ENCODE results near the gene GALNT18.

Gene GALNT18

GRCh38 chr11:11335043-11335442, 286.8 kb downstream of the GALNT18 start:
- no peak for DNase-seq

- DNase-seq, result no peak
Observed at GRCh38 chr11:11334607-11335006, 287.2 kb downstream of the GALNT18 start.

GRCh38 chr11:11332141-11332710, 289.6 kb downstream of the GALNT18 start:
- DNase-seq, result no peak

GRCh38 chr11:11329062-11329806, 292.6 kb downstream of the GALNT18 start:
- DNase-seq, result no peak

- no peak for DNase-seq
Observed at GRCh38 chr11:11324090-11324489, 297.7 kb downstream of the GALNT18 start.

- DNase-seq, result no peak
Observed at GRCh38 chr11:11322101-11322500, 299.7 kb downstream of the GALNT18 start.

GRCh38 chr11:11320825-11321224, 301.0 kb downstream of the GALNT18 start:
- no peak for DNase-seq

- no peak for DNase-seq
Observed at GRCh38 chr11:11318961-11319360, 302.8 kb downstream of the GALNT18 start.

GRCh38 chr11:11318461-11318860, 303.3 kb downstream of the GALNT18 start:
- DNase-seq, result no peak

- DNase-seq, result no peak
Observed at GRCh38 chr11:11316651-11317230, 305.1 kb downstream of the GALNT18 start.

GRCh38 chr11:11313902-11314692, 307.7 kb downstream of the GALNT18 start:
- DNase-seq, result no peak

- no peak for DNase-seq
Observed at GRCh38 chr11:11313426-11313825, 308.4 kb downstream of the GALNT18 start.

GRCh38 chr11:11312738-11313137, 309.1 kb downstream of the GALNT18 start:
- DNase-seq, result no peak

GRCh38 chr11:11311169-11311568, 310.6 kb downstream of the GALNT18 start:
- DNase-seq, result no peak

- DNase-seq, result no peak
Observed at GRCh38 chr11:11309906-11310305, 311.9 kb downstream of the GALNT18 start.

GRCh38 chr11:11308249-11308648, 313.6 kb downstream of the GALNT18 start:
- DNase-seq, result no peak

- no peak for DNase-seq
Observed at GRCh38 chr11:11306855-11307254, 314.9 kb downstream of the GALNT18 start.

- no peak for DNase-seq
Observed at GRCh38 chr11:11304550-11304949, 317.3 kb downstream of the GALNT18 start.

GRCh38 chr11:11302565-11302964, 319.2 kb downstream of the GALNT18 start:
- no peak for DNase-seq

GRCh38 chr11:11301212-11301611, 320.6 kb downstream of the GALNT18 start:
- DNase-seq, result no peak

GRCh38 chr11:11297578-11297977, 324.2 kb downstream of the GALNT18 start:
- no peak for DNase-seq

GRCh38 chr11:11296434-11296833, 325.4 kb downstream of the GALNT18 start:
- DNase-seq, result no peak

- DNase-seq, result no peak
Observed at GRCh38 chr11:11294551-11294855, 327.3 kb downstream of the GALNT18 start.
